HG02885 (cell line): ENCODE measurements around the gene RBM44.
"Not testable (repeated sequence)": the region's sequence is repeated elsewhere in the genome, so short reads cannot be mapped to it uniquely, and the experiment has no call there.

Experiments
- ATAC-seq: cut with Tn5 transposase; IDR thresholded peaks from one replicate; pipeline ENCODE4 v1.9.1; 2021; ENCODE audit warnings: mild to moderate bottlenecking; ENCODE audit not compliant: unreplicated experiment, poor library complexity

Gene RBM44

DNA sequence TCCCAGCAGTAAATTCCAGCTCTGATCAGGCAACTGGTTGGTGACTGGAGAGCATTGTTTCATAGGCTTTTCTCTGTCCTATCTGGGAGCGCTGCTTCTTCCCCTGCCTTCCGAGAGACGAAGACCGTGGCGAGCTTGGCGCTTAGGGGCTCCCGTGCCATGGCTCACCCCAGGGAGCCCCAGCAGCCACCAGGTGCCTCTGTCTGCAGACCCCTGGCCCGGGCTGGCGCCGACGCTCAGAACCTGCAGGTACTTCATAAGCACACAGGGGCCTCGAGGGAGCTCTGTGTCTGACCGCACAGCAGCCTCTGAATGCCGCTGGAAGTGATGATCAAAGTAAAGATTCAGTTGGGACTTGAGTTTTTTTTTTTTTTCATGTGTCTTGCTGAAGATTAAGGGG, 19.1 kb upstream of the RBM44 start:
- ATAC-seq, result no peak

DNA sequence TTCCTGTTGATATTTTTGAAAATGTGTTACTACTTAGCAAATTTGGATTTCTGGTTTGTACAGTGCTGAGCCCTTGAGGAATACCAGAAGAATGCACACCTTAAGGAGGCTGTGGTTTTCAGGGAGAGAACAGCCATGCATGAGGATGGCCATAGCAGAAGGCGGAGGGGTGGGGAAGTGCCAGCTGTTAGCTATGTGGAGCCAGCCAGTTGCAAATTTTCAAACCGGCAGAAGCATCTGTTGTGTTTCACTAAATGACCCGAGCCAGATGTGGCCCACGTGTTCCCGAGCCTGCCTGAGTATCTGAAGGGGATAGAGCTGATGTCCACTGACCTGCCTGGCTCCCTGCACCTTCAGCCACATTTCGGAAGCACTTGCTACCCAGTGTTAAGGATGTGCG, 16.4 kb upstream of the RBM44 start:
- no peak for ATAC-seq

DNA sequence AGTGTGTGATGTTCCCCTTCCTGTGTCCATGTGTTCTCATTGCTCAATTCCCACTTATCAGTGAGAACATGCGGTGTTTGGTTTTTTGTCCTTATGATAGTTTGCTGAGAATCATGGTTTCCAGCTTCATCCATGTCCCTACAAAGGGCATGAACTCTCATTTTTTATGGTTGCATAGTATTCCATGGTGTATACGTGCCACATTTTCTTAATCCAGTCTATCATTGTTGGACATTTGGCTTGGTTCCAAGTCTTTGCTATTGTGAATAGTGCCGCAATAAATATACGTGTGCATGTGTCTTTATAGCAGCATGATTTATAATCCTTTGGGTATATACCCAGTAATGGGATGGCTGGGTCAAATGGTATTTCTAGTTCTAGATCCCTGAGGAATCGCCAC, 14.9 kb upstream of the RBM44 start:
- not testable (repeated sequence) for ATAC-seq

DNA sequence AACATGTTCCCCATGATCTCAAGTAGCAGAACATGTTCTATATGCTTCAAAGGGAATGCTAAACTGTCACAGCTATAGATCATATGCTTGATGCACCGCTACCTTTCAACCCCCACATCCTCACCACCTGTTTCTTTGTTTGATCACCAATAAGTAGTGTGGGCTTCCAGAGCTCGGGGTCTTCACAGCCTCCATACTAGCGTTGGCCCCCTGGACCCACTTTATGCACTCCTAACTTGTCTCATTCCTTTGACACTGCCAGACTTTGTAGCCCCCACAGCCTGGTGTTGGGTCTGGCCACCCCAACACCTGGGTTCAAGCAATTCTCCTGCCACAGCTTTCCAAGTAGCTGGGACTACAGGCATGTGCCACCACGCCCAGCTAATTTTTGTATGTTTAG, 11.6 kb upstream of the RBM44 start:
- ATAC-seq, result no peak

DNA sequence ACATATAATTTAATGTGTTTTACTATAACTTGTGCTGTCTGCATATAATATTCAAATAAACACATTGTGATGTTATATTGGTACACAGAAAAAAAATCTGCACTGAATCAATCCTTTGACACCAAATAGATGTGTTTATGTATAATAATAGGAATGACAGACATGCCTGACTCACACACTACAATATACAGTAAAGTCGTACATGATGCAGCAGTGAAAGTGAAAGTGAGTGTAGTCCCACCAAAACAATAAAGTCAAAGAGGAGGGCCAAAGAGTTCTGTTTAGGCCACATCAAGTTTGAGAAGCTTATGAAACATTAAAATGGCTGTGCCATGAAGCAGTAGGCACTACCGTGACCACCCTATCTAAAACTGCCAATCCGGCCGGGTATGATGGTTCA, 8.2 kb upstream of the RBM44 start:
- ATAC-seq, result no peak

DNA sequence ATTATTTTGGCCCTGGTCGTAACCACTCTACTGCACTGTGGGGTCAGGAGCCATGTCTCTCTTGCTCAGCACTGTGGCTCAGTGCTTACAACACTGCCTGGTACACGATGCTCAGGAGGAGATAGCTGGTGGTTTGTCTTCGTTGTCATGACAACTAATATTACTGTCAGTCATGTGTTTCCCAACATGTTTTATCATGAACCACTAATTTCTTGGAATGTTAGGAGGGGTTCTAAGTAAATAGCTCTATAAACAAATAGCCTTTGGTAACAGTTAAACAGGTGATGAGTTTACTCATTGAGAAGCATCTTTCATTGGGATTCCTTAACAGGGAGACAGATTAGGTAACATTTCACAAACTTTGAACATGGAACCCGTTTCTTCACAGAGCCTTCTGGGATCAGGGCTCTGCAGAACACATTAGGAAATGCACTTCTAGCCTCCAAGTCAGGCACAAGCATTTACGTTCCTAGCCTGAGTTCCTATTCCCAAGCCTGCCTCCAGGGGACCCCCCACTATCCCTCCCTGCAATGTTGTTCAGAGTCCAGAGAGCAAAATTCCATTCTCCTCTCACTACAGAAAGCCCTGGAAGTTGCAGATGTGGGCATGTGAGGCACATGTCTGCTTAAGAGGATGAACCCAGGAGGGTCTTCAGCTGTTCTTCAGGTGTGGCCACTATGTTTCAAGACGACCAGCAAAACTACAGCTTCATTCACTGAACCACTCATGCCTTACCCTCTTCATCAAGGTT, 6.4 kb upstream of the RBM44 start:
- ATAC-seq, result no peak

DNA sequence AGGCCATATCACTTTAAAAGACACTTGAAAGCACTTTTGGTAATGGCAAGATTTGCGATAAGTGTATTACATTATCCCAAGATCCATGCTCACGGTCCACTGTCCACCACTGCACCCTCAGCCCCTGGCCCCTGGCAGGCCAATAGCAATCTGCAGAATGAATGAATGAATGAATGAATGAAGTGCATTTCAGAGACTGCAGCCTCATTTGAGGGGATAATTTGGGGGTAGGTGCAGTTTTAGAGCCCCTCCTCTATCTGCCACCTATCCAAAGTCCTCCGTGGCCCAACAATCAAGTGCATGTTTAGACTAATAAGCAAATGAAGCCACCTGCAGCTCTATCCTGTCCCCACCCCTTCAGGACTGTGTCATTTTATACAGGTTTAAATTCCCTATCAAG, 1.3 kb upstream of the RBM44 start:
- ATAC-seq, result no peak

DNA sequence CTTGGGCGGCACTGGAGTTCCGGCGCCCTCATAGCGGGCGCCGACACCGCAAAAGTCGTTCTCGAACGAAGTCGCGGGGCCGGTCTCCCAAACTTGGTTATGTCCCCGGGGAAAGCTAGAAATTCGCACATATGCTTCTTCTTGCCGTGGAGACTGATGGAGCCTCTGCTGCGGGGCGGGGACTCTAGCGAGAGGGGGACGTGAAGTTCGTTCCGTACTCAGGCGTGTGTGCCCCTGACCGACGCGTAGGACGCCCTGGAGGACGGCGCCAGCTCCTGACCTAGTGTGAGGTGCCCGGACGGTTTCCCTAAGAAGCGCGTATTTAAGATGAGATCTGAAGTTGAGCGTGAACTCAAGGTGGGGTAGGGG, 465 bp downstream of the RBM44 start:
- no peak for ATAC-seq

DNA sequence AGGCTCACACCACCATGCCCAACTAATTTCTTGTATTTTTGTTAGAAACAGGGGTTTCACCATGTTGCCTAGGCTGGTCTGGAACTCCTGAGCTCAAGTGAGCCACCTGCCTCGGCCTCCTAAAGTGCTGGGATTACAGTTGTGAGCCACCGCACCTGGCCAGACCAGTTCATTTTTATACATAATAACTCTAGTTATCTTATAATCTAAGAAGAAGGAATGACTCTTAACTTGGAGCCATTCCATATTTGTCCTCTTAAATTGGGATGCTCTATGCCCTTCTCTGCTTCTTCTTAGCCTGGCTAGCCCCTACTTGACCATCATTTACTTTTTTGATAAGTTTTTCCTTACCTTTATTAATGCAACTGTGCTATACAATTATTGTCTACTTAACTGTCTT, 2.9 kb downstream of the RBM44 start:
- no peak for ATAC-seq

DNA sequence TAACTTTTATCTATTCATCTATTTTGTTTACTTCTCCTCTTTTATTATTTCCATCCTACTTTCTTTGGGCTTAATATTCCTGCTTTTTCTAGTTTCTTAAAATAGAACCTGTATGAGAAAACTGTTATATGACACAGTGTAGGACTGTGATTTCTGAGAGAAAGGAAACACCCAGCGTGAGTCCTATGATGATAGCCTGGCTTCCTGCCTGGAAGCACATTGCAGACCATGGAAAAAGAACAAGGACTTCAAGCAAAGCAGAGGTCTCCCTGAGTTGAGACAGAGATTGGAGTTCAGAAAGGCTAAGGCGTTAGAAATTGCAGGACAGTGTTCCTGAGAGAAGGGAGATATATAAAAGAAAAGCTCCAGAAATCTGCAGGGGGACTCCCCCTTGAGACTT, 7.8 kb downstream of the RBM44 start:
- ATAC-seq, result no peak

DNA sequence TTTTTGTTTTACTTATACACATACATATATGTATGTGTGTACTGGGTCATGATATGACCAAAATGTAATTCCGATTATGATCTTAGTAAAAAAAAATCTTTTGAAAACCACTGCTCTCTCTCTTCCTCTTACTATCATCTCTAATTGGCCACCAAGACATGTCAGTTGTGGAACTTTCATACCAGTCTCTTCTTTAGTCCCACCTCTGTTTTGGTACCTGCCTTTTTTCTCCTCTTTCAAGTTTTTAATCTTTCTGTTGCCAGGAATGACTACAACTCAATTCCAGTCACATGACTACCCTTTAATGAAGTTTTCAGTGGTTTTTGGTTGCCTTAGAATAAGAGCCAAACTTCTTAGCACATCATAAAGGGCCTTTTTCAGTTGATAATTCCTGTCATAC, 17.1 kb downstream of the RBM44 start:
- ATAC-seq, result no peak

DNA sequence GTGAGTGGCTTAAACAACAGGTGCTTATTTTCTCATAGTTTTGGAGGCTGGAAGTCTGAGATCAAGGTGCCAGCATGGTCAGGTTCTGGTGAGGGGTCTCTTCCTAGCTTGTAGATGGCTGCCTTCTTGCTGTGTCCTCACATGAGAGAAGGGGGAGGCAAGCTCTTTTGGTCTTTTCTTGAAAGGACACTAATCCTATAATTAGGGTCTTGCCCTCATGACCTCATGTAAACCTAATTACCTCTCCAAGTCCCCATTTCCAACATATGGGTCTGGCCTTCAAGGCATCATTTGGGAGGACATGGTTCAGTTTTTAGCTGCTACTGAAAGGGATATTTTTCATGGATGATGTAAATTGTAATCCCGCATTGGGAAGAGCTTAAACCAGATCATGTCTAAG, 18.0 kb downstream of the RBM44 start:
- ATAC-seq, result no peak

DNA sequence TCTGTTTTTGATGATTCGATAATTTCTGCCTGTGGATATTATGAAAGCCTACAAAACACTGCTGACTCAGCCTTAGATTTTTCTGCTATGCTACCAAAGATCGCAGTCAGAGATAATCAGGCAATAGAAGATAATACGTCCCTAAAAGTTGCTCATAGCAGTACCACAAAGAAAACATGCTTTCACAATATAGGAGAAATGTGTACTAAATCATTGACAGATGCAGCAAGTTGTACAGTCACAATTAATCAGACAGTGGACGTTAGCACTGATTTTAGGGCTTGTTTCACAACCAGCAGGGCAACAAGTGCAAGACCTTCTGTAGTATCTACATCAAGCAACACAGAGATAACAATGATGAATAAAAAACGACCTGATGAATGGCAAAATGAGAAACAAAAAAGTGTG, 19.5 kb downstream of the RBM44 start:
- ATAC-seq, result no peak

DNA sequence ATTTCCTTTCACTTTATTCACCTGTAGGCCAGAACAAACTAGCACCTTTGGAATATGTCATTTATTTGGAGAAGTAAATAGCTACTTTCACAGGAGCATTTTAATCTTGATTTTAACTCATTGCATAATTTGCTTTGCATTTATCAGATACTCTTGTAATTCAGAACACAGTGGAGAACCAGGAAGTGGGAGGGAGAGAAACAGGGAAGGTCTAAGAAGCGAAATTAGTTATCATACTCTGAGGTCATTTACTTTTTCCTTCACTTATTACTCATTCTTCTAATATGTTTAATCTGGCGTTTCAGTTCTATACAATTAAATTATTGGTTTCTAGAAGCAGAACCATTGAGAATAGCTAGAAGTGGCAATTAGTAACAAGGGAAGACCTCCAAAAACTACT, 20.7 kb downstream of the RBM44 start:
- no peak for ATAC-seq

DNA sequence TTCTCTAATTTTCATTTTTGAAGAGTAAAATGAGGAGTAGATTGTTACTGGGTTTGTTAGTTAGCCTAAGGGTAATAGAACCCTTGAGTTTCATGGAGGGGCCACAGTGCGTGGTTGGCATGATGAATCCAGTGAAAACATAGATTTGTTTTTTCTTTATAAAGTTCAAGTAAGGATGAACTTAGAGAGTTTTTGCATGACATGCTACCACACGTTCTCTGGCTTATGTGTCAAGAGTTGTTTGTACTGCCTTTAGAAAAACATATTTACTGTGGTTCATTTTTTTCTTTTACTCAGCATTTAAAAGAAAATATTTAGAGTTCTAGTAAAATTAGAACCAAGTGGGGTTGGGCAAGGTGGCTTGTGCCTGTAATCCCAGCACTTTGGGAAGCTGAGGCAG, 21.8 kb downstream of the RBM44 start:
- no peak for ATAC-seq

DNA sequence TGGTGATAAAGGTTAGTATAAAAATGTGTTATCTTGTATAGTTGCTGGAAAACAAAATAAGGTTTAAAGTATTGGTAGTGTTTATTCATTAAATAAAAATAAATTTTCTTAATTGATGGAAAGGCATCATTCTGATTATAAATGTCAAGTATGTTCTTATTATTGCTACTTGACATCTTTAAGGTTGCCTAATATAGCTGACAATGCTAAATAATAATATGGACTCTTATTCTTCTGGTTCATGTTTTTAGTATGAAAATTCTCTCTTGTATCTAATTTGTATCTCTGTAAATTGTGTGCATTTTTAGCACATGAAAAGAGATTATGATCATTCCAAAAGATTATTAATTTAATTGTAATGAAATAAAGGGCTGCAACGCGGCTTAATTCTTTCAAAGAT, 25.0 kb downstream of the RBM44 start:
- ATAC-seq, result no peak

DNA sequence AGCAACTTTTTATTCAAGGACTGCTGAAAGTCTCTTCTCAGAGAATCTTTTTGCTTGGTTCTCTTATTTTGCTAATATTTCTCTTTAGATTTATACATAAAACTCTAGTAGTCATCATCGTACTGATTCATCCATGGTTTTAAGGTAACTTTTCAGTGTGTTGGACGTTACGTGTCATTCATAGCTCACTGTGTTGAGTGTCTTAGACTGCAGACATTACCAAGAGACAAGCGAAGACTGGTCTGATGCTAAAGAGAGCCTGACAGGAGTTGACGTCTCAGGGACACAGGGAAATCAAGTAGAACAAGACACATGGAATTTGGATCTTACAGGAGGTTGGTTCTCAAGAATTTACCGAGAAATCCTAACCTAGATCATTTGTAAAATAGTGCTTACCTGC, 25.5 kb downstream of the RBM44 start:
- ATAC-seq, result no peak

DNA sequence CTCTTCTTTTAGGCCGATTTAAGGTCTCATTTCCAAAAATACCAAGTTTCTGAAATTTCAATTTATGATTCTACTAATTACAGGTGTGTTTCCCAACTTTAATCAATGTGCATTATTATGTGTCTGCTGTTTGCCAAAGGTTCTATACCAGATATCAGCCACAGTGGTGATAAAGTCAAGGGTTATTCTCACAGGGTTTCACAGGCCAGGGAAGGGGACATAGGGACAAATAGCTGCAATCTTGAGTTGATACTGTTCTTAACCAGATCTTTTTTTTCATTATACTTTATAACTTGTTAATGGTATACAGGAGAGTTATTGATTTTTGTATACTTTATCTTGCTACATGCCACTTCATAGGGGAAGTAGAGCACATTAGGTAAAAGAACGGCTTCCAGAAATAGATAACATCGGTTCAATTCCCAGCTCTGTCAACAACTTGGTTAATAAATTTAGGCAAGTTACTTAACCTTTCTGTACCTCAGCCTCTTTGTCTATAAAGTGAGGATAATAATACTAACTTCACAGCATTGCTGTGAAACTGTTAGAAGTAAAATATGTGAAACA, 28.9 kb downstream of the RBM44 start:
- ATAC-seq, result no peak

DNA sequence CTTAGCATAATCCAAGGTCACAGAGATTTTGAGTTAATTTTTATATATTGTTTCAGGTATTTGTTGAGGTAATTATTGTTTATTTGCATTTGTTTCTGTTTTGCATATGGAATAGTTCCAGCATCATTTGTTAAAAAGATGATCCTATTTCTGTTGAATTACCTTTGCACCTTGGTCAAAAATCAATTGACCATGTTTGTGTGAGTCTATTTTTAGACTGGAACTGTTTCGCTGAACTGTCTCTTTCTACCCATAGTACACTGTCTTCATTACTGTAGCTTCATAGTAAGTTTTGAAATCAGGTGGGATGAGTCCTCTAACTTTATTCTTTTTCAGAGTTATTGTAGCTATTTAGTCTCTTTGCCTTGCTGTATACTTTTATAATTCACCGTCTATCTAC, 31.9 kb downstream of the RBM44 start:
- ATAC-seq, result no peak

DNA sequence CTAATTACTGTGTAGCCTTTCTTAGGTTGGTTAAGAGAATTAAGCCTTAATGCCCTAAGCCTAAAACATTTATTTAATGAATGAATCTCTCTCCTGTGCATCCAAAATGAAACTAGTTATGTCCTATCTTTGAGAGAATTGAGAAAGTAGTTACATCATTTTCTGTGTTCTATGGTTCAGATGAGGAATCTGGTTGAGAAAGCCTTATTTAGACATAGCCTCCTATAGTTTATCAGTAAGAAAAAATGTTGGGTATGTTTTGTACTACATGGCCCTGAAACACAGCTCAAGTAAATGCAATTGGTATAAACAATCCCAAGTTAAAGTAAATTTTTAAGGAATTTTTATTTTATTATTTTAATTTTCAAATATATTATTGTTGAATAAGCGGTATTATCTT, 35.0 kb downstream of the RBM44 start:
- ATAC-seq, result no peak

DNA sequence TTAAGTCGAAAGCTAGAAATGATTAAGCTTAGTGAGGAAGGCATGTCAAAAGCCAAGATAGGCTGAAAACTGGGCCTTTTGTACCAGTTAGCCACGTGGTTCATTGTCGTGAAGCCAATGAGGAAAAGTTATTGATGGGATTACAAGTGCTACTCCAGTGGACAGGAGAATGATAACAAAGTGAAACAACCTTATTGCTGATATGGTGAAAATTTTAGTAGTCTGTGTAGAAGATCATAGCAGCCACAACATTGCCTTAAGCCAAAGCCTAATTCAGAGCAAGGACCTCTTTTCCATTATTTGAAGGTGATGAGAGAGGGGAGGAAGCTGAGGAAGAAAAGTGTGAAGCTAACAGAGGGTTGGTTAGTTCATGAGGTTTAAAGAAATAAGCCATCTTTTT, 36.8 kb downstream of the RBM44 start:
- ATAC-seq, result no peak

DNA sequence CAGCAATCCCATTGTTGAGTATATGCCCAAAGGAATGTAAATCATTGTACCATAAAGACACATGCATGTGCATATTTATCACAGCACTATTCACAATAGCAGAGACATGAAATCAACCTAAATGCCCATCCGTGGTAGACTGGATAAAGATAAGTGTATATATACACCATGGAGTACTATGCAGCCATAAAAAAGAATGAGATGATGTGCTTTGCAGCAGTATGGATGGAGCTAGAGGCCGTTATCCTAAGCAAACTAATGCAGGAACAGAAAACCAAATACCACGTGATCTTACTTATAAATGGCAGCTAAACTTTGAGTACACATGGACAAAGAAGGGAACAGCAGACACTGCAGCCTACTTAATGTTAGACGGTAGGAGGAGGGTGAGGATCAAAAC, 42.5 kb downstream of the RBM44 start:
- ATAC-seq, result no peak

DNA sequence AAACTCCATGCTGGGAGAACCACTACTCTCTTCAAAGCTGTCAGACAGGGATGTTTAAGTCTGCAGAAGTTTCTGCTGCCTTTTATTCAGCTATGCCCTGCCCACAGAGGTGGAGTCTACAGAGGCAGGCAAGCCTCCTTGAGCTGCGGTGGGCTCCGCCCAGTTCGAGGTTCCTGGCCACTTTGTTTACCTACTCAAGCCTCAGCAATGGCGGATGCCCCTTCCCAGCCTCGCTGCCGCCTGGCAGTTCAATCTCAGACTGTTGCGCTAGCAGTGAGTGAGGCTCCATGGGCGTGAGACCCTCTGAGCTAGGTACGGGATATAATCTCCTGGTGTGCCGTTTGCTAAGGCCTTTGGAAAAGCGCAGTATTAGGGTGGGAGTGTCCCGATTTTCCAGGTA, 50.4 kb downstream of the RBM44 start:
- ATAC-seq, result not testable (repeated sequence)
